Stimulated activated CD4-positive, alpha-beta T cell treated with anti-CD3 and anti-CD28 coated beads, TNF-alpha, amount 100 ng/mL, for 48 hours (primary cell): Measurements from ENCODE around the gene NCAPG2.

ENCODE experiments used
- DNase-seq, 3 donors: peaks; one replicate each; pipeline ENCODE4 v3.0.0-alpha.2; 2020; ENCODE audit warnings: low read depth in 3 of 3

The NCAPG2 gene, protein sequence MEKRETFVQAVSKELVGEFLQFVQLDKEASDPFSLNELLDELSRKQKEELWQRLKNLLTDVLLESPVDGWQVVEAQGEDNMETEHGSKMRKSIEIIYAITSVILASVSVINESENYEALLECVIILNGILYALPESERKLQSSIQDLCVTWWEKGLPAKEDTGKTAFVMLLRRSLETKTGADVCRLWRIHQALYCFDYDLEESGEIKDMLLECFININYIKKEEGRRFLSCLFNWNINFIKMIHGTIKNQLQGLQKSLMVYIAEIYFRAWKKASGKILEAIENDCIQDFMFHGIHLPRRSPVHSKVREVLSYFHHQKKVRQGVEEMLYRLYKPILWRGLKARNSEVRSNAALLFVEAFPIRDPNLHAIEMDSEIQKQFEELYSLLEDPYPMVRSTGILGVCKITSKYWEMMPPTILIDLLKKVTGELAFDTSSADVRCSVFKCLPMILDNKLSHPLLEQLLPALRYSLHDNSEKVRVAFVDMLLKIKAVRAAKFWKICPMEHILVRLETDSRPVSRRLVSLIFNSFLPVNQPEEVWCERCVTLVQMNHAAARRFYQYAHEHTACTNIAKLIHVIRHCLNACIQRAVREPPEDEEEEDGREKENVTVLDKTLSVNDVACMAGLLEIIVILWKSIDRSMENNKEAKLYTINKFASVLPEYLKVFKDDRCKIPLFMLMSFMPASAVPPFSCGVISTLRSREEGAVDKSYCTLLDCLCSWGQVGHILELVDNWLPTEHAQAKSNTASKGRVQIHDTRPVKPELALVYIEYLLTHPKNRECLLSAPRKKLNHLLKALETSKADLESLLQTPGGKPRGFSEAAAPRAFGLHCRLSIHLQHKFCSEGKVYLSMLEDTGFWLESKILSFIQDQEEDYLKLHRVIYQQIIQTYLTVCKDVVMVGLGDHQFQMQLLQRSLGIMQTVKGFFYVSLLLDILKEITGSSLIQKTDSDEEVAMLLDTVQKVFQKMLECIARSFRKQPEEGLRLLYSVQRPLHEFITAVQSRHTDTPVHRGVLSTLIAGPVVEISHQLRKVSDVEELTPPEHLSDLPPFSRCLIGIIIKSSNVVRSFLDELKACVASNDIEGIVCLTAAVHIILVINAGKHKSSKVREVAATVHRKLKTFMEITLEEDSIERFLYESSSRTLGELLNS

DNA sequence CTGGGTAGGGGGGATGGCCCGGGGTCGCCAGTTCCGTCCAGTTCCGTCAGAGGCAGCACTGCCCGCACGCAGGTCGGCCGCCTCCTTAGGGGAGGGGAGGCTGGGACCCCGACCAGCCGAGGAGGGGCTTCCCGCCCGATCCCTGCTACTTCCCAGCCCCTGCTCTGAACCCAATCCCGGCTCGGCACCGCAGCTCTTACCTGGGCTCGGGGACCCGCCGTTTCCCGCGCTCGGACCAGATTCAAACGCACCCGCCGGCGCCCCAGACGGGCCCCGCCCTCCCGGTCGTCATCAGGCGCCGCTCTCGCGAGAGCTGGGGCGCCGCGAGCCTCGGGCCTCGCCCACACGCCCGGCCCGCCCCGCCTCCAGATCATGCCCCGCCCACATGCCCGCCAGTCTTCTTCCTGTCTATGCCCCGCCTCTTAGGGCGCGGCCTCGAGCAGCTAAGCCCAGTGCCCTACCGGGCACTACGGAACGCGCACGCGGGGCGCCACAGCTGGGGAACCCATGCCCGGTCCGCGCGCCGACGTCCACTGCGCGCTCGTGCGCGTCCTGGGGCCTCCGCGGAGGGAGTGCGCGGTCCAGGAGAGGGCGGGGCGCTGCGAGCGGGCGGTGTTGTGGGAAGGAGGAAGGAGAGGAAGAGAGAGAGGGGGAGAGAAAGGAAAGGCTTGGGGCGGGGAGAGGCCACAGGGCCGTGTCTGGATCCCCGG is at the start of gene NCAPG2:
NCAPG2 (minus strand) TSS at position 281 of the 710 bp plus-strand sequence. CDS start 2,905 bp downstream, outside the sequence.
- DNase-seq: peak; percentile 97 to 99 (median 97)

DNA sequence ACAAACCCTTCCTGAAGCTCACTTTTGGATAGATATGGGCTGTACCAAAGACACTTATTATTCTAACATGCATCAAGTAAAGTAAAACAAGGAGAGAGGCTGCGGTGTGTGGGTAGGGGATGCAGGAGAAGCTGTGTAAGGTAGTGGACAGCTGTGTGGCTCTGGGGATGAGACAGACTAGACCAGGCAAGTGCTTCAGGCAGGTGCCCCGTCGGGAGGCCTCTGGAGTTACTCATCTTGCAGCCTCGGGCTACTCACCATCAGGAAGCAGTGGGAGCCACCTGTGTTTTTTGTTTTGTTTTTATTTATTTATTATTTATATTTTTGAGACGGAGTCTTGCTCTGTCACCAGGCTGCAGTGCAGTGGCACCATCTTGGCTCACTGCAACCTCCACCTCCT is 49.3 kb upstream of the NCAPG2 start:
- DNase-seq: no peak

DNA sequence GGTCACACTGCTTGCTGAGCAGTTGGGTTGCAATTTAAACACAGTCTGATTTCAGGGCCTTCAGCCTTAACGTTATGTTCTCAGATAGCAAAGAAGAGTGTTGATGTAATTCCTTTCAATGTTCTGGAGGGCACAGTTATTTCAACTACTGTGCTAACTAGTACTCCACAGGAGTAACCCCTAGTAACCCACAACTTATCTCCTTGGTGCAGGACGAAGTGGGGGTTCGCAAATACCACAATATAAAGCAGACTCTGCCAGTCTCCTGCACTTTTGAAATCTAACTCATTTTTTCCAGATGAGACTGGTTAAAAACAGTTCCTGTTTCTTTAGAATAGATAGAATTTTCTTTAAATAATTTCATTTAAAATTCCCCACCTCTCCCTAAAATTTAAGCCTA is 47.1 kb upstream of the NCAPG2 start:
- DNase-seq: no peak

DNA sequence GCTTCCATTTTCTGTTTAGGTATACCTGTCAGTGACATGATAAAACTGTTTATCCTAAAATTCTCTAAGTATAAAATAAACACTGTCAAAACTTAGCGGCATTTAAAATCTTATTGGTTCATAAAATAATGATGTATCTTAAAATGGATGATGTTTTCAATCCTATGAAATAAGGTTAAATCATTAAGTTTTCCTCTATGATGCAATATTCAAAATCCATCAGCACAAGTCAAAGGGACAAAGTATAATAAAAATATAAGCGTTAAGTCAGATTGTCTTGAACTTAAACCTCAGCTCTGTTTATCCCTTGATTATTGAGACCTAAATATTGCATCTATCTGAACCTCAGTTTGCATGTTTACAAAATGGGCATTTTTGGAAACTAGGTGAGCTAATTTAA is 46.6 kb upstream of the NCAPG2 start:
- DNase-seq: no peak

DNA sequence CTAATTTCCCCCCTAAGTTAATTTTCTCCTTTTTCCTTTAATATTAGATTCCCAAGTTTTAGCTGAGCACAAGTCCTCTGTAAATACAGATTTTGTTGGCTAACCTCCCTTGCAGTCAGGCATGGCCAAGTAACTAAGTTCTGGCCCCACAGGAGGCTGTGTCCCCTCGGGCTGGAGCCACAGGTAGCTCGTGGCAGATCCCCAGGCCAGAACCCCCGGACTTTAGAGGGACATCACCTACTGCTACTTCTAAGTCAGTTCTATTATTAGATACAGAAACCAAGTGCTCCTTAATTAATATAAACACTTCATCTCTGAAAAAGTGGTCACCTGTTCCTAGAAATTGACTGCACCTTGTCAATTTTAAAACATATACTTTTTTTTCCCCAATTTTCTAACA is 46.1 kb upstream of the NCAPG2 start:
- no peak for DNase-seq

DNA sequence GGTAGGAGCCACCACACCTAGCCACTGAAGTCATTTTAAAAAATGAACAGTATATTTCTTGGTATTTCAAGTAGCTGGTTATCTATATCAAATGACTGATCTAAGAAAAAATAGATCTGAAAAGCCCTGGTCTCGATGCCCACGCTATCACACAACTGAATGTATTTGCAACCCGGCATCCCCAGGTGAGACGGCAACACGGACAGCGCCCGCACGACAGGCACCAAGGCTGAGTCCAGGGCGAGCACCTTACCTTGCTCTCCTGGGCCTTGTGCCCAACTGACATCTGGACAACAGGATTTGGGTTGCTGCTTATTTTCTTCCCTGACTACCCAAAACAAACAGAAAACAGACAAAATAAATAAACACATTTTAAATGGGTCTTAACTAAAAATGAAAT is 44.8 kb upstream of the NCAPG2 start:
- DNase-seq: no peak

DNA sequence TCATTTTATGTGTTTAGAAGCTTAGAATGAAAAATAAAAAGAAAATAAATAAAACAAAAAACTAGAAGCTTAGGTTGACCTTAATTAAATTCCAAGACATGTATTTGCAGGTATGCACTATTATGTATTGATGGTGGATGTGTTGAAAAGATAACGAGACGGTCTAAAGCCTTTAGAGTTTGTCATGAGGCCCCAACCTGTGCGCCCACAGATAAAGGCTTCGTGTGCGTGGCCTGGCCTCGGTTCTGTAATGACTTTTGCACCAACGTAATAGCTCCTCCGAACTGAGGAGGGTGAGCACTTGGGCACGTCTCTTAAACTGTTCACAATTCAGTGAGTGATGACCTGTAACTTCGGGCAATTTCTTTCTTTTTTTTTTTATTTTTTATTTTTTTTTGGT is 43.7 kb upstream of the NCAPG2 start:
- DNase-seq: no peak

DNA sequence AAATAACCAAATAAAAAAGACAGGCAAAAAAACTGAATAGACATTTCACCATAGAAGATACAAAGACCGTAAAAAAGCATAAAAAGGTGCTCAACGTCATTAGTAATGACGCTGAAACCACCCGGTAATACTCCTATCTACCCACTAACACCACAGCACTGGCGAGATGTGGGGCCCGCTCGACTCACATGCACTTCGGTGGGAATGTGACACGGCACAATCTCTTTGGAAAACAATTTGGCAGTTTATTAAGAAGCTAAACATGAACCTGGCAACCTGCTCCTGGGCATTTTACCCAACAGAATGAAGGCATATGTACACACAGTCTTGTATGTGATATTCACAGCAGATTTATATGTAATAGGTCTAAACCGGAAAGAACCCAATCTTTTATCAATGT is 42.8 kb upstream of the NCAPG2 start:
- no peak for DNase-seq

DNA sequence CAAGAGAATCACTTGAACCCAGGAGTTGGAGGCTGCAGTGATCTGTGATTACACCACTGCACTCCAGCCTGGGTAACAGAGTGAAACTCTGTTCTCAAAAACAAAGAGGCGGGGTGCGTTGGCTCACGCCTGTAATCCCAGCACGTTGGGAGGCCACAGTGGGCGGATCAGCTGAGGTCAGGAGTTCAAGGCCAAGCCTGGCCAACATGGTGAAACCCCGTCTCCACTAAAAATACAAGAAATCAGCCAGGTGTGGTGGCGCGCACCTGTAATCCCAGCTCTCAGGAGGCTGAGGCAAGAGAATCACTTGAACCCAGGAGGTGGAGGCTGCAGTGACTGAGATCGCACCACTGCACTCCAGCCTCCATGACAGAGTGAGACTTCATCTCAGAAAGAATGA is 42.4 kb upstream of the NCAPG2 start:
- DNase-seq: no peak

DNA sequence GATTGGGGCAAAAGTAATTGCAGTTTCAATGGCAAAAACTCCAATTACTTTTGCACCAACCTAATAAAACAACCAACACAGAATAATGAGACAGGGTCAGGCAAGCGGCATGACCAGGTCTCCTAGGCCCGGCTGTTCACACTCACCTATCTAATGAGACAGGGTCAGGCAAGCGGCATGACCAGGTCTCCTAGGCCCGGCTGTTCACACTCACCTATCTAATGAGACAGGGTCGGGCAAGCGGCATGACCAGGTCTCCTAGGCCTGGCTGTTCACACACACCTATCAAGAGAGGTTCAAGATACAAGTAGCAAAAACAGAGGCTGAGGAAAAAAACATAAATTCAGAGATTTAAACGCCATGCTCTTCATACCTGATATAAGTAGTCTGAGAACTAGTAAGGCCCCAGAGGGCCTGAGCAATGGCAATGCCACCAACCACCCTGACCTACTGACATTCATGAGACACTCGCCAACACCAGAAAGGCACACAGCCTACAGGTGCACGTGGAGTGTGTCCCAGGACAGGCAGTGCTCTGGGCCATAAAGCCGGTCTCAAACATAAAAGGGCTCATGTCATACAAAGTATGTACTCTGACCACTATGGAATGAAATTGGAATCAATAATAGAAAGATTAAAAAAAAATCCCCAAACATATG is 40.6 kb upstream of the NCAPG2 start:
- DNase-seq: no peak

DNA sequence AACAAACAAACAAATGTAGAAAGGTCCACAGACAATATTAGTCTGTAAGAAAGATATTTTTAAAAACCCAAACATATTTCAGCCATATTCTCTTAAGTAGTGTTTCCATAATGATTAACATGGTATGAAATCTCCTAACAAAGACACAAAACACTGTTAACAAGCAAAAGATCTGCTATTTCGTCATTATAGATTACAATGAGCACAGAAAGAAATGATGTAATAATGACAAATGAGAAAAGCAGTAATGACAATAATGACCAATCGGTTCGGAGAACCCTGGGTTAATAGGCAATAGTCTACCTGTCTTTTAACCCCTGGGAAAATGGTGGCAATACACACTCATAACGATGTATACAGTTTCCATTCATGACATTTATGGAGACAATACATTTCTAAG is 39.5 kb upstream of the NCAPG2 start:
- no peak for DNase-seq

DNA sequence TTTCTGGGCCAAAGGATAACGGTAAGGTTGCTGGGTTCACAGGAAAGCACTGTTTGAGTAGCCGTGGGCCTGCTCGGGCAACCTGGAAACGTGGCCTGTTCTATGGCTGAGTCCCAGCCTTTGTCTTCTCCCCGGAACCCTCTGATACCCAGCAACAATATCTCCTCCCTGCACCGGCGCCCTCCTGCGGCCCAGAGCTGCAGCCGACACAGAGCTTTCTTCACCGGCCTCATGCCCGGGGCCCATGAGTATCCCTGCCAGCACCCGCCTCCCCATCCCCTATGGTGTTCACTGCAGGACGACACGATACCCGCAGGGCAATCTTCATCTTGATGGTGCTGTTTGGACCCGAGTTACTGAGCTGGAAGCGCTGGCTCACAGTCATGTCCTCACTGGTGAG is 38.6 kb upstream of the NCAPG2 start:
- DNase-seq: no peak

DNA sequence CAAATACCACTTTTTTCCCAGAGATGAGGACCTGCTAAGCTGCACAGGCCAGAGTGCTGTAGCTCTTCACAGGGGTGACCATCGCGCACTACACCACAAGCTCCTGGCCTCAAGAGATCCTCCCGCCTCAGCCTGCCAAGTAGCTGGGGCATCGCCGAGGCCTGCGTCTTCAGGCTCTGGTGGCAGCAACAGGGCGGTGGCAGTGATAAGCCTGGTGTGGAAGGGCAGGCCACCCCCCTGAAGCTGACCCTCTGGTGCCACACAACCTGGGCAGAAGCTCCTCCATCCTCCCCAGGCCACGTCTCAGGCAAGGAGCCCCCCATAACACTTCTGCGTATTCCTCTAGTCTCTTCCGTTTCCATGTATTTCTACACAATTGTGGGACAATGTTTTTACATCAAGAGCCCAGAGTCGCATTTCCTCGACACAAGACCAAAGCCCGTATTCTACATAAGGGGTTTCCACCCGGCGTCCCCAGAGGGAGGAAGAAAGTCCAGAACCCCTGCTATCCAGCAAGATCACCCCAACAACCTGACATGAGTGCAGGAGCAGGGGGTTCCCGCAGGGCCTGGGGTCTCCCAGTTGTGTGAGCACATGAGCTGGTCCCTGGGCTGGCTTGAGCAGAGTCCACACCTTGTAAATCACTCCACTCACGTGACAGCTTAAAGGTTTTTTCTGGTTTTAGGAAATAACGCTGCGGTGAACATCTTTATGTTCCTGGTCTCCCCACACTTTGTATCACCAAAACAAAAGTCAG is 37.6 kb upstream of the NCAPG2 start:
- no peak for DNase-seq

DNA sequence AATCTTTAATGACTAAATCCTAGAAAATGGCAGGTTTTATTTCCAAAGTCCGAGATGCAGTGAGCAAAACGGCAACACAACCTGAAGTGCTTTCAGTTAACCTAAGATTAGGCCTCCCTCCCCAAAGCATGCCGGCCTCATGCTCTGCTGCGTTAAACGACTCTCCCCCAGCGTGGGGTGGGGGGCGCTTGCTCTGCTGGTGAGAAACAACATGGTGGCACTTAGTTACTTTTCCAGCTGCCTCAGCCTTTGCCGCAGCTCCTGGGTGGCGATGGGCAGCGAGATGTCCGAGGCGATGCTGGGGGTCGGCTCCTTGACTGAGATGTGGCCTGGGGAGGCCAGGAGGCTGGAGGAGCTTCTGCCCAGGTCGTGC is 36.7 kb upstream of the NCAPG2 start:
- no peak for DNase-seq

DNA sequence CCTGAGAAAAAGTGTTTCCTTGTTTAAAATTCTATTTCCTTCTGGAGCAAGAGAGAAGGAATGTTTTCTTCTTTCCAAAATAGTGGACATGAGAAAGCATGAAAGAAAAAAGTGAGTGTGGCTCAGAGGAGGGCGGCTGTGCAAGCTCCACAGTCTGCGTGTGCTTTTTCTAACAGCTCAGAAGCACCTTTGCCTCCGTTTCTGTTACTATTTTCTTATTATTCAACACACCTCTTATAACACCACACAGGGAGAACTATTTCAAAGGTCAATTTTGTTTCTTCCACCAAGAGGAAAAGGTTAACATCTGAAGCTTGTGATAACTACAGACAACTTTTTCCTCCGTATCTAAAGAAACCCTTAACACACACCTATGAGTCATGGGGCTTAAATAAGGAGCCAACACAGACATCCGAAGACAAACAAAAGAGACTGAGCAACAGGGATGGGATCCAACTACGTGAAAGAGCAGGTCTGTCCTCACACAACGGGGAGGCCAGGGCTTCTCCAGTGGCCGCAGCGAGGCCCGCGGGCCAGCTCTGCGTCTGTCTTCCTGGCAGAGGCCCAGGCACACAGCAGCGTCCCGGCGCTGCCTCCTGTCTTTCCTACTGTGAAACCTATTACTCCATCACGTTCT is 36.2 kb upstream of the NCAPG2 start:
- no peak for DNase-seq

DNA sequence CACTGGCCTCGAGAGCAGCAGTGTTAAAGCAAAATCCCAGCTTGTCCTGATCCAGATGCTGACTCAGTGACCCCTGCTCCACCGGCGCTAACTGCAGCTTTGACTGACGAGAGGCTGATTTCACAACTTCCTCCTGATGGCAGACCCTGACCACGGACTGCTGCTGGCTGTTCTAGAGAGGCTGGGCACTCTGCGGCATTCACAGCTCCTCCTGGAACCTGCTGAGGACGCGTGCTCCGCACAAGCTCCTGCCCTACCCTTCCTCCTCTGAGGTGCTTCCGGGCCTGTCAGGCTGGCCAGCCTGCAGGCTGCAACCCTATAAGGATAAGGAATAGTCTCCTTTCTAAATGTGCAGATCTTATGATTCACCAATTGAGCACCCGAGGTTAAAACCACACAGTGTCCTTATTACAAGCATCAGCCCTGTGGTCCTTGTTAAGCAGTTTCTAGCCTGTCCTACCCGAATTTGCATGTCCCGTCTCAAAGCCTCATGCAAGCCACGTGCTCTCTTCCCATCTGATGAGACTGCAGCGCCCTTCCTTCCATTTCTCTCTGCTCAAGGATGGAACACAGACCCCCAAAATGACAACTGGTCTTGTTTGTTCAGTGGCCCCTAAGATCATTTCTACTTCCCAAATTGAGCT is 35.5 kb upstream of the NCAPG2 start:
- no peak for DNase-seq

DNA sequence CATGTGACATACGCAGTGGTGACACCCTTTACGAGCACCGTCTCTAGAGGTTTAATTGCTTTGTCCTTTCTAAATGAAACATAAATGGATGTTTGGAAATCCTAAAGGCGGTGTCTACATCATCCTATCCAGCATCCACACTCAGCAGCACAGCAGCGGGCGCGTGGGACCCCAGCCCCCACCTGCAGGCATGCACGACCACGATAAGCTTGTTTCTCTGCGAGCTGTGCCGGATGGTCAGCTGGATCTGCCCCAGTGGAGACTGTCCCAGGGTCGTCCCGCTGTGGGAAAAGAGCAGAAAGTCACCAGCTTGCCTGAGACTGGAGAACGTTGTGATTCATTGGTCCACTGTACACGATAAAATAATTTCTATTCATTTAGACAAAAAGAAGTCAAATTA is 34.2 kb upstream of the NCAPG2 start:
- DNase-seq: no peak

DNA sequence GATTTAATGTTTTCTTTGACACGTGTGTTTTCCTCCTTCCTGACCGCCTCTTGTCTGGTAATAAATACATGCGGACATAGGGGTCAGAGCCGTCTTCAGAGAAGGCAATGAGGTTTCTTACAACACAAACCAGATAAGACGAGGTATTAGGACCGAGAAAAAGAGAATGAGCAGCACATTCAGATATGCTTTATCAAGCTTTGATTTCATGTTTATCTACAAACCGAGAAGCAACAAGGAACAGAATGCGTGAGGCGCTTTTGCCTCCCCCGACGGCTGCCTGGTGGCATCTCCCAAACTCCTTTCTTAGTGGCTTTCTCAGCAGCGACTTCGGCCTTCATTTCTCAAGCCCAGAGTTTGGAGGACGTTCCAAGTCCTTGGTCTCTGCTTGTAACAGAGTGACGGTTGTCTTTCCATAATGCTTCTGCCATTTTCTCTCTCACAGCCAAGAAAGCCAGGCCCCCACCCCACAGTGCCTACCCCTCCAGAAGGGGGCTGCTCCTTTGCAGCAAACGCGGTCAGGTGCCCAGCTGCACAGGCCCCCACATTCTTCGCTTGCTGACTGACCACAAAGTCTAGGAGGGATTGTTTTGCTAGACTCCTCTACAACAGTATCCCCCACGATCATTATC is 32.6 kb upstream of the NCAPG2 start:
- DNase-seq: no peak

DNA sequence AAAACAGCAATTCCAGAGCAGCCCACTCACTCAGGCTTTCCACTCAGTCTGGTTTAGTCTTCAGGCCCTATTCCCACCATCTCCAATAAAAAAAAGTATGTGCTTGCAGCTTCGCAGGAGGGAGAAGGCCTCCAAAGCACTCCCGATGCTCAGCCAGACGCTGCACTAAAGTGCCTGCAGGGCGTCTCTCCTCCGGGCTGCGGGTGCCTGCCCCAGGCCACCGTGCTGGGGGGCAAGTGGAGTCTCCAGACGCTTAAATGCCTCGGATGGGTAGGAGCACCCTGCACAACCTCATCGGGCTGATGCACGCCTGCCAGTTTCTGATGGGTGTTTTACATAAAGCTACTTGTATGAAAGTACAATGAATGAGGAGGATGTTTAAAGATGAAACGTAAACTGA is 31.3 kb upstream of the NCAPG2 start:
- DNase-seq: no peak
